H7 (cell line): Measurements from ENCODE around the gene CACNA1G. TPM values are rescaled to one million over a fixed set of nuclear protein-coding genes. Genes with fewer than 3 reads are reported as not detected.

Experiments used
- DNase-seq: peaks from one replicate; pipeline ENCODE4 v3.0.0; 2012
- H3K27me3 ChIP-seq: 2 replicates; pipeline ENCODE4 v1.6.0; 2011; ENCODE audit warnings: mild to moderate bottlenecking, low read length; ENCODE audit not compliant: control insufficient read depth, insufficient read depth
- H3K36me3 ChIP-seq: replicated peaks from 2 replicates; pipeline ENCODE4 v1.5.1; 2011; ENCODE audit warnings: low read length; ENCODE audit not compliant: control insufficient read depth, insufficient read depth
- H3K4me3 ChIP-seq: 2 replicates; pipeline ENCODE4 v1.5.1; 2011; ENCODE audit warnings: low read depth, mild to moderate bottlenecking, control low read depth, low read length, moderate library complexity; ENCODE audit not compliant: insufficient read depth
- total RNA-seq: library from RNA; depleted of rRNA; stranded (reverse); fragments of >200 nt; shearing (Covaris generic); gene quantifications from 2 replicates; pipeline ENCODE4 v1.2.3, GENCODE V29; 2014

Gene CACNA1G
- total RNA-seq, 1 experiment from 2014 or later, result 1.9 TPM

- no peaks in the 10 kb centered on the region; the same call in 1 of the 2 replicates for H3K27me3 ChIP-seq
- no peak for DNase-seq
- H3K4me3 ChIP-seq, result no peak overlapping the region
- no peaks in the 10 kb centered on the region for H3K36me3 ChIP-seq
Measured at GRCh38 chr17:50589095-50589705, 28.7 kb downstream of the CACNA1G start.

- Histone ChIP-seq H3K4me3 (no peak overlapping the region), H3K36me3 (no peaks in the 10 kb centered on the region), H3K27me3 (no peaks in the 10 kb centered on the region)
- no peak for DNase-seq
Measured at GRCh38 chr17:50590946-50591737, 30.6 kb downstream of the CACNA1G start.

GRCh38 chr17:50593321-50593720 is 32.8 kb downstream of the CACNA1G start:
- Histone ChIP-seq H3K36me3 (no peaks in the 10 kb centered on the region), H3K27me3 (no peaks in the 10 kb centered on the region), H3K4me3 (no peak overlapping the region)
- peak; percentile 92 for DNase-seq

GRCh38 chr17:50594128-50594823 is 33.8 kb downstream of the CACNA1G start:
- Histone ChIP-seq H3K36me3 (no peaks in the 10 kb centered on the region), H3K27me3 (no peaks in the 10 kb centered on the region), H3K4me3 (no peak overlapping the region)
- DNase-seq, result no peak

GRCh38 chr17:50594892-50595291 is 34.4 kb downstream of the CACNA1G start:
- Histone ChIP-seq H3K27me3 (no peaks in the 10 kb centered on the region), H3K4me3 (no peak overlapping the region), H3K36me3 (no peaks in the 10 kb centered on the region)
- DNase-seq, result no peak

- Histone ChIP-seq H3K27me3 (no peaks in the 10 kb centered on the region), H3K36me3 (no peaks in the 10 kb centered on the region), H3K4me3 (no peak overlapping the region)
- peak; percentile 97 for DNase-seq
Measured at GRCh38 chr17:50596191-50597037, 35.9 kb downstream of the CACNA1G start.

GRCh38 chr17:50598487-50598886 is 38.0 kb downstream of the CACNA1G start:
- no peaks in the 10 kb centered on the region for H3K36me3 ChIP-seq
- no peaks in the 10 kb centered on the region for H3K27me3 ChIP-seq
- no peak for DNase-seq
- no peak overlapping the region for H3K4me3 ChIP-seq

- no peaks in the 10 kb centered on the region for H3K27me3 ChIP-seq
- DNase-seq, result no peak
- no peaks in the 10 kb centered on the region for H3K36me3 ChIP-seq
- H3K4me3 ChIP-seq, result no peak overlapping the region
Measured at GRCh38 chr17:50599606-50600005, 39.1 kb downstream of the CACNA1G start.

- no peak overlapping the region for H3K4me3 ChIP-seq
- DNase-seq, result no peak
- H3K36me3 ChIP-seq, result no peaks in the 10 kb centered on the region
- no peaks in the 10 kb centered on the region for H3K27me3 ChIP-seq
Measured at GRCh38 chr17:50601823-50602375, 41.4 kb downstream of the CACNA1G start.

- no peaks in the 10 kb centered on the region for H3K36me3 ChIP-seq
- H3K4me3 ChIP-seq, result no peak overlapping the region
- DNase-seq, result no peak
- H3K27me3 ChIP-seq, result no peaks in the 10 kb centered on the region
Measured at GRCh38 chr17:50602836-50603235, 42.3 kb downstream of the CACNA1G start.

GRCh38 chr17:50603340-50603739 is 42.8 kb downstream of the CACNA1G start:
- no peak overlapping the region for H3K4me3 ChIP-seq
- H3K27me3 ChIP-seq, result no peaks in the 10 kb centered on the region
- peak; percentile 88 for DNase-seq
- H3K36me3 ChIP-seq, result no peaks in the 10 kb centered on the region

- peak; percentile 86 for DNase-seq
- no peaks in the 10 kb centered on the region for H3K27me3 ChIP-seq
- no peaks in the 10 kb centered on the region for H3K36me3 ChIP-seq
- H3K4me3 ChIP-seq, result no peak overlapping the region
Measured at GRCh38 chr17:50604513-50604912, 44.0 kb downstream of the CACNA1G start.

GRCh38 chr17:50605429-50605828 is 44.9 kb downstream of the CACNA1G start:
- Histone ChIP-seq H3K27me3 (no peaks in the 10 kb centered on the region), H3K36me3 (no peaks in the 10 kb centered on the region), H3K4me3 (no peak overlapping the region)
- no peak for DNase-seq

- Histone ChIP-seq H3K27me3 (no peaks in the 10 kb centered on the region), H3K36me3 (no peaks in the 10 kb centered on the region), H3K4me3 (no peak overlapping the region)
- DNase-seq, result no peak
Measured at GRCh38 chr17:50607522-50608175, 47.1 kb downstream of the CACNA1G start.
